ENCODE measurements around the gene AP1B1. TPM values are rescaled to one million over a fixed set of nuclear protein-coding genes. Genes with fewer than 3 reads are reported as not detected.

The AP1B1 gene
- total RNA-seq, 2 donors from 2014 or later, result 45.5 to 66.9 TPM

DNA sequence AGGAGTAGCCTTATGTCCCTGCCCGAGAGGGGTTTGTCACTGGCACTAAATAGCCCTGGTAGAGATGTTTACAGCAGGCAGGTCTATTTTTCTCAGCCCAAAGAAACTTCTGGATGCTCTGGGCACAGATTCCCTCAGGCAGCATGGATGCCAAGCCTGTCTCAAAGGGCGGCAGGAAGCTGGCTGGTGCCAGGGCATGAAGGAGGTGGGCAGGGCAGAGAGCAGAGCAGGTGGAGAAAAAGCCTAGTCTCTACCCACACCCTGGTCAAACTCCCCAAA lies 86.0 kb downstream of the AP1B1 start:
- TF ChIP-seq, protein P1, sequence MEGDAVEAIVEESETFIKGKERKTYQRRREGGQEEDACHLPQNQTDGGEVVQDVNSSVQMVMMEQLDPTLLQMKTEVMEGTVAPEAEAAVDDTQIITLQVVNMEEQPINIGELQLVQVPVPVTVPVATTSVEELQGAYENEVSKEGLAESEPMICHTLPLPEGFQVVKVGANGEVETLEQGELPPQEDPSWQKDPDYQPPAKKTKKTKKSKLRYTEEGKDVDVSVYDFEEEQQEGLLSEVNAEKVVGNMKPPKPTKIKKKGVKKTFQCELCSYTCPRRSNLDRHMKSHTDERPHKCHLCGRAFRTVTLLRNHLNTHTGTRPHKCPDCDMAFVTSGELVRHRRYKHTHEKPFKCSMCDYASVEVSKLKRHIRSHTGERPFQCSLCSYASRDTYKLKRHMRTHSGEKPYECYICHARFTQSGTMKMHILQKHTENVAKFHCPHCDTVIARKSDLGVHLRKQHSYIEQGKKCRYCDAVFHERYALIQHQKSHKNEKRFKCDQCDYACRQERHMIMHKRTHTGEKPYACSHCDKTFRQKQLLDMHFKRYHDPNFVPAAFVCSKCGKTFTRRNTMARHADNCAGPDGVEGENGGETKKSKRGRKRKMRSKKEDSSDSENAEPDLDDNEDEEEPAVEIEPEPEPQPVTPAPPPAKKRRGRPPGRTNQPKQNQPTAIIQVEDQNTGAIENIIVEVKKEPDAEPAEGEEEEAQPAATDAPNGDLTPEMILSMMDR (IDR thresholded peaks at IDR 0.05), result no peak
- TF ChIP-seq POLR2A (IDR thresholded peaks at IDR 0.05), result no peak
- H3K4me1 ChIP-seq, result peaks cover 27% of the 10 kb centered on the region
- peak overlapping the region in 3 of 4 donors; percentile 25 to 63 (median 57) for H3K27ac ChIP-seq
- no peak overlapping the region for H3K4me3 ChIP-seq
- ATAC-seq (no peak), DNase-seq (no peak)
- H3K36me3 ChIP-seq (replicated peaks in 1 of 2; ENCODE audit: insufficient read depth in 1 of 2, low read depth in 2 of 2), result peaks cover 19 to 21% of the 10 kb centered on the region in 2 donors
- H3K9me3 ChIP-seq, result no peaks in the 10 kb centered on the region
- H3K27me3 ChIP-seq, result no peaks in the 10 kb centered on the region
- 28 to 80% methylated on average over 1 to 2 of the region's 2 CpGs for WGBS, 2 donors
- intact Hi-C loops (cut with DNase I), result no loop called here

DNA sequence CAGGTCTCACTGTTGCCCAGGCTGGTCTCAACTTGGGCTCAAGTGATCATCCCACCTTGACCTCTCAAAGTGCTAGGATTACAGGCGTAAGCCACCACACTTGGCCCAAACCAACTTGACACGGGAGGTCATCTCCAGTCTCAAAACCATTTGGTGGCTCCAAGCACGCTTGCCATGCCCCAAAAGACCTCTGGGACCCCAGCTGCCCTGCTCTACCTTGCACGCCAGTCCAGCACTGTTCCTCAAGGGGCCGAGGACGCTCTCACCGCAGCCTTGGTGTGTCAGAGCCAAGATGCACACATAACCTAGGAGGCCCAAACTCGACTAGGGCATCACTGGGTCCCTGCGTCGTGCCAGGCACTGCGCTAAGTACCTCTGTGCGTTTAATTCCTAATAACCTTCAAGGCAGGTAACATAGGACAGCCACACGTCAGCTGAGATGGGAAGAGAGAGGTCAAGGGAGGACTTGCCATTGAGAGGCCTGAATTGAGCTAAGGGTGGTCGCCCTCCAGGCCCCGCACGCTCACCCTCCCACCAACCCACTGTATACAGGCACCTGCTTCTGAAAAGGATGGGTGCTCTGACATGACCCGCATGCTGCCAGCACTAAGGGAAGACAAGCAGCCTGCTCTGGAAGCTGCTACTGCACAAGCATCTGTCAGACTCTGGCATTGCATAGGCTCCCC lies 86.5 kb downstream of the AP1B1 start:
- H3K27ac ChIP-seq, result peak overlapping the region in 3 of 4 donors; percentile 25 to 63 (median 57)
- no peak for ATAC-seq
- DNase-seq, result no peak
- H3K4me1 ChIP-seq, result peaks cover 25% of the 10 kb centered on the region
- H3K4me3 ChIP-seq, result no peak overlapping the region
- 64 to 82% methylated on average over 13 to 17 of the region's 17 CpGs for WGBS, 2 donors
- intact Hi-C loops (cut with DNase I), result no loop called here
- TF ChIP-seq, protein P1 (IDR thresholded peaks at IDR 0.05), result no peak
- TF ChIP-seq POLR2A (IDR thresholded peaks at IDR 0.05), result no peak
- H3K36me3 ChIP-seq (replicated peaks in 1 of 2; ENCODE audit: insufficient read depth in 1 of 2, low read depth in 2 of 2), result peaks cover 24 to 26% of the 10 kb centered on the region in 2 donors
- no peaks in the 10 kb centered on the region for H3K9me3 ChIP-seq
- no peaks in the 10 kb centered on the region for H3K27me3 ChIP-seq

DNA sequence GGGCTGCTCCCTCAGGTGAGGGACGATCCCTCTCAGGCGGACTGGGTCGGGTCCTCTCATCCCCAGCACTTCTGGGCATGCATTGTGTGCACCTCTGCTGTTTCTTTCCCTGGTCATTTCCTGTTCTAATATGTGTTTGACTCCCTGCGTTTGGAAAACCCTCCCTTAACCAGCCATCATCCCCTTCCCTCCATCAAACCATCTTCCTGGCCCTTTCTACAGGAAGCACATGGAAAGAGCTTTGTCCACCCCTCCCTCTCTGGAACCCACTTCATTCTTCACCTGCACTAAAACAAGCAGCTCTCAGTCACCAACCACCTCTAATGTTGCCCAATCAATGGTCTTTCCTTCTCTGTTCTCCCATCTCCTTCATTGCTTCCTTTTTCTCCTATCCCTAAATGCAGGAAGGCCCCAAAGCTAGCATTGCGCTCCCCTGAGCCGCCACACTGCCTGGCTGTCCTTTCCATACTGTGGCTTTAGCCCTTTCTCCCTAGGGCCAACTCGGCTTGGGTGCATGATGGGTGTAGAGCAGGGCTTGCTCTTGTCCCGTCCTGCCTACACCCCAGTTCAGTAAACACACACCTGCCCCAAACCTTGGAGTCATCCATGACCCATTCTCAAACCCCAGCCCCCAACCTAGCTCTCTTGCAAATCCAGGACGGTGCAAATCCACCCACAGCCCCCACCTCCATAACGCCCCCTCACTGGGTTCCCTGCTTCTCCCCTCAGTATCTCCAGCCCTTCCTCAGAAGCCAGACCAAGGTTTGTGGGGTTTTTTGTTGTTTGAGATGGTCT lies 87.4 kb downstream of the AP1B1 start:
- Histone ChIP-seq H3K27ac (no peak overlapping the region), H3K9me3 (no peaks in the 10 kb centered on the region), H3K27me3 (no peaks in the 10 kb centered on the region), H3K4me1 (peaks cover 17% of the 10 kb centered on the region), H3K4me3 (no peak overlapping the region), H3K36me3 (replicated peaks in 1 of 2; ENCODE audit: insufficient read depth in 1 of 2, low read depth in 2 of 2) (peaks cover 32 to 35% of the 10 kb centered on the region in 2 donors)
- 72 to 76% methylated on average over 10 of the region's 10 CpGs for WGBS, 2 donors
- ATAC-seq, result no peak
- intact Hi-C loops (cut with DNase I), result no loop called here
- TF ChIP-seq, protein P1 (IDR thresholded peaks at IDR 0.05), result no peak
- no peak for TF ChIP-seq POLR2A (IDR thresholded peaks at IDR 0.05)
- DNase-seq, result peak in 1 of 4 donors; percentile 8

DNA sequence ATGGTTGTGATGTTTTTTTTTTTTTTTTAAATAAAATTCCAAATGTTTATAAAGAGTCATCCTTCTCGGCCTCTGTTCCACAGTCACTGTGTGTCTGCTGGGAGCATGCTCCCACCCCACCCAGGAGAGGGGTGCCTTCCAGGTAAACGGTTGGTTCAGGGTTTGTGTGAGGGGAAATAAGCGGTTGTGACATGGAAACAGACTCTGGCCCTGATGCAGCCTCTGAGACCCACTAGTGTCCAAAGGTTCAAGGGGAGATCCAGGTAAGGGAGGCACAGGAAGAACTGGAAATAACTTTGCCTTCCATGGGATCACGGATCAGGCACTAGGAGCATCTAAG lies 87.9 kb downstream of the AP1B1 start:
- H3K4me1 ChIP-seq, result peaks cover 15% of the 10 kb centered on the region
- peaks cover 37 to 39% of the 10 kb centered on the region in 2 donors for H3K36me3 ChIP-seq (replicated peaks in 1 of 2; ENCODE audit: insufficient read depth in 1 of 2, low read depth in 2 of 2)
- H3K9me3 ChIP-seq, result no peaks in the 10 kb centered on the region
- no peak overlapping the region for H3K4me3 ChIP-seq
- WGBS, 2 donors, result 70 to 72% methylated on average over 4 of the region's 4 CpGs
- H3K27me3 ChIP-seq, result no peaks in the 10 kb centered on the region
- intact Hi-C loops (cut with DNase I), result no loop called here
- ATAC-seq, result no peak
- DNase-seq, result peak in 1 of 4 donors; percentile 6
- no peak overlapping the region for H3K27ac ChIP-seq
- TF ChIP-seq POLR2A (IDR thresholded peaks at IDR 0.05), result no peak
- TF ChIP-seq, protein P1 (IDR thresholded peaks at IDR 0.05), result no peak

All from body of pancreas (tissue), 4 donors.